Thoracic aorta endothelial cell (primary cell): ENCODE data around the gene IRAK3. TPM values are rescaled to one million over a fixed set of nuclear protein-coding genes. Genes with fewer than 3 reads are reported as not detected.

Experiments
- total RNA-seq: library from RNA; depleted of rRNA; stranded (reverse); fragments of >200 nt; gene quantifications from 2 replicates; pipeline ENCODE4 v1.2.3, GENCODE V29; 2012

Gene IRAK3
- total RNA-seq = 16.1 and 29.5 TPM in 2 replicates

GRCh38 chr12:66188584-66189485 is at the start of gene IRAK3:
IRAK3 (plus strand) TSS chr12:66189214; CDS start chr12:66189300, 86 bp downstream.

GRCh38 chr12:66169221-66170170 is 19.5 kb upstream of the IRAK3 start, which contains the start of gene TMBIM4:
TMBIM4 (minus strand) TSS chr12:66169996; CDS start chr12:66169951, 45 bp downstream.

GRCh38 chr12:66301944-66302826 is 113.2 kb downstream of the IRAK3 start, which contains the start of gene HELB:
HELB (plus strand) TSS chr12:66302493; CDS start chr12:66302604, 111 bp downstream.

Other genes with a start within 250 kb of the IRAK3 start
- gene LLPH, start 58.5 kb upstream of the IRAK3 start, total RNA-seq = 8.4 and 12.1 TPM in 2 replicates
- 128 and 166 TPM in 2 replicates for gene TMBIM4, start 19.2 kb upstream of the IRAK3 start, total RNA-seq
- 4.0 and 5.8 TPM in 2 replicates for gene HELB, start 113.3 kb downstream of the IRAK3 start, total RNA-seq